Esophagus squamous epithelium (tissue), 4 donors: Measurements from ENCODE around the gene TOX3.

Experiments used
- POLR2A ChIP-seq, 4 donors: fragments of 450-650 bp; IDR thresholded peaks; one replicate each; pipeline ENCODE4 v1.6.1; 2017; ENCODE audit warnings: antibody characterized with exemption in 4 of 4, mild to moderate bottlenecking in 4 of 4, moderate library complexity in 3 of 4
- TF ChIP-seq, protein P1 (sequence below), 6 experiments: fragments of 450-650 bp in 4 of 6; fragments of 200-600 bp in 2 of 6; sonication (generic) in 2 of 6; IDR thresholded peaks; one replicate each; pipeline ENCODE4 v1.5.1; 2016 to 2019; ENCODE audit warnings: antibody characterized with exemption in 6 of 6, mild to moderate bottlenecking in 4 of 6, moderate library complexity in 4 of 6

DNA sequence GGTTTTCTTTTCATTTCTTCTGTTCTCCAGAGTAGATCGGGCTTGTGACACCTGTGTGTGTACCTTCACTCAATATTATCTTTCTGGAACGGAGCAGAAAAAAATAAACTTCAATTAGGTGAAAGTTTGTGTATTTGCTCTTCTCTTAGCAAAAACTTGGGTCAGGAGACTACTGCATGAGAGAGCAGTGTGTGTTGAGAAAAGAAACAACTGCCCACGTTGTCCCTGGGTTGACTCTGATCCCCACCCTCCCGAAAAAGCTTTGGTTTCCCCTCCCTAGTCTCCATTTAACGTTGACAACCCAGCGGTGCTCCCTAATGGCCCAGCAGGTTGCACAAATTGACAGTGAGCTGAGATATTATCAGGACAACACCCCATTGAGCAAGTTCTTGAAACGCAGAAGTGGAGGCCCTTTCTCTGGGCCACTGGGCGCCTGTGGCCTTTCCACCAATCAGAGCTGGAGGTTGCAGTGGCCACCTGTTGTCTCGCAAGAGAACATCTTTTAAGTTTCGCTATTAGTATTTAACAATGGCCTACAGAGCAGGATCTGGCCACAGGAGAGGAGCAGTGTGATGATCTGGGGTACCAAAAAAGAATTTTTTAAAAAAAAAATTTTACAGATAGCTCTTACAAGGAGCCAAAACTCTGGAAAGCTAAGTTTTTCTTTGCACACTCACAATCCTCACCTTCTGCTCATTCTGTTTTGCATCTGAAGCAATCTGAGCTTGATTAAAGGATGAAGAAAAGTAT, 1.5 kb upstream of the TOX3 start:
- TF ChIP-seq, protein P1, sequence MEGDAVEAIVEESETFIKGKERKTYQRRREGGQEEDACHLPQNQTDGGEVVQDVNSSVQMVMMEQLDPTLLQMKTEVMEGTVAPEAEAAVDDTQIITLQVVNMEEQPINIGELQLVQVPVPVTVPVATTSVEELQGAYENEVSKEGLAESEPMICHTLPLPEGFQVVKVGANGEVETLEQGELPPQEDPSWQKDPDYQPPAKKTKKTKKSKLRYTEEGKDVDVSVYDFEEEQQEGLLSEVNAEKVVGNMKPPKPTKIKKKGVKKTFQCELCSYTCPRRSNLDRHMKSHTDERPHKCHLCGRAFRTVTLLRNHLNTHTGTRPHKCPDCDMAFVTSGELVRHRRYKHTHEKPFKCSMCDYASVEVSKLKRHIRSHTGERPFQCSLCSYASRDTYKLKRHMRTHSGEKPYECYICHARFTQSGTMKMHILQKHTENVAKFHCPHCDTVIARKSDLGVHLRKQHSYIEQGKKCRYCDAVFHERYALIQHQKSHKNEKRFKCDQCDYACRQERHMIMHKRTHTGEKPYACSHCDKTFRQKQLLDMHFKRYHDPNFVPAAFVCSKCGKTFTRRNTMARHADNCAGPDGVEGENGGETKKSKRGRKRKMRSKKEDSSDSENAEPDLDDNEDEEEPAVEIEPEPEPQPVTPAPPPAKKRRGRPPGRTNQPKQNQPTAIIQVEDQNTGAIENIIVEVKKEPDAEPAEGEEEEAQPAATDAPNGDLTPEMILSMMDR (IDR thresholded peaks at IDR 0.05), result no peak
- TF ChIP-seq POLR2A (IDR thresholded peaks at IDR 0.05), result no peak
